ENCODE measurements around the gene PI16. TPM values are rescaled to one million over a fixed set of nuclear protein-coding genes. Genes with fewer than 3 reads are reported as not detected.

The PI16 gene
- total RNA-seq, 1 experiment from 2014 or later, result 0.17 TPM

- TF ChIP-seq ERG (CRISPR knock-in tag; IDR thresholded peaks at IDR 0.05), result no peak
Observed at GRCh38 chr6:36926708-36927513, 27.6 kb upstream of the PI16 start (continued).

- H3K4me1 Mint-ChIP-seq, result peaks cover 4% of the 10 kb centered on the region
- H3K27ac Mint-ChIP-seq, result no peak overlapping the region; the same call in 1 of the 2 replicates
Observed at GRCh38 chr6:36927691-36928546, 26.6 kb upstream of the PI16 start.

GRCh38 chr6:36928547-36928918 lies 26.0 kb upstream of the PI16 start:
- CTCF ChIA-PET, result interaction anchor here (1.0 to 2.0 kb wide), 4 partner anchors 10 to 90 kb away, joined by 4 to 6 read pairs (median 4); no protein-coding TSS in a partner anchor
- ATAC-seq (no peak), DNase-seq (ENCODE audit: low spot score) (no peak)
- H3K27me3 Mint-ChIP-seq (ENCODE audit: low read depth), result no peaks in the 10 kb centered on the region
- peaks cover 4% of the 10 kb centered on the region for H3K4me1 Mint-ChIP-seq
- POLR2A ChIA-PET, result interaction anchor here (1.0 kb wide), 1 partner anchor 90 kb away, joined by 3 read pairs; no protein-coding TSS in a partner anchor
- H3K9me3 Mint-ChIP-seq, result peaks cover 4% of the 10 kb centered on the region
- no peak overlapping the region for H3K27ac Mint-ChIP-seq
- H3K36me3 Mint-ChIP-seq, result no peaks in the 10 kb centered on the region
- H3K4me3 Mint-ChIP-seq, result no peak overlapping the region
- TF ChIP-seq ATF1 (CRISPR knock-in tag; IDR thresholded peaks at IDR 0.05) (no peak), ZNF263 (CRISPR knock-in tag; IDR thresholded peaks at IDR 0.05; ENCODE audit: low read depth) (no peak), ZNF219 (CRISPR knock-in tag; IDR thresholded peaks at IDR 0.05; ENCODE audit: borderline replicate concordance) (no peak), IRF2 (CRISPR knock-in tag; IDR thresholded peaks at IDR 0.05; ENCODE audit: borderline replicate concordance, low read depth) (no peak), AFF4 (CRISPR knock-in tag; IDR thresholded peaks at IDR 0.05; ENCODE audit: borderline replicate concordance) (no peak), FOXP4 (CRISPR knock-in tag; IDR thresholded peaks at IDR 0.05) (no peak)

More at GRCh38 chr6:36927691-36928546, 26.6 kb upstream of the PI16 start:
- no peak for DNase-seq (ENCODE audit: low spot score)
- Mint-ChIP-seq H3K36me3 (no peaks in the 10 kb centered on the region), H3K4me3 (no peak overlapping the region), H3K9me3 (peaks cover 3% of the 10 kb centered on the region), H3K27me3 (ENCODE audit: low read depth) (no peaks in the 10 kb centered on the region)
- CTCF ChIA-PET, result interaction anchor here (1.0 to 2.0 kb wide), 5 partner anchors 9 to 162 kb away, joined by 4 to 6 read pairs (median 4); no protein-coding TSS in a partner anchor
- POLR2A ChIA-PET, result no interaction called here
- TF ChIP-seq ZNF121 (CRISPR knock-in tag; IDR thresholded peaks at IDR 0.05), result no peak
- TF ChIP-seq OVOL2 (CRISPR knock-in tag; IDR thresholded peaks at IDR 0.05; ENCODE audit: borderline replicate concordance), result no peak
- no peak for TF ChIP-seq ATF2 (CRISPR knock-in tag; IDR thresholded peaks at IDR 0.05; ENCODE audit: borderline replicate concordance, low read depth)
- TF ChIP-seq ATF3 (CRISPR knock-in tag; conservative IDR thresholded peaks at IDR 0.05), result no peak
- TF ChIP-seq ZMAT4 (CRISPR knock-in tag; IDR thresholded peaks at IDR 0.05), result no peak
- TF ChIP-seq MXD4 (CRISPR knock-in tag; IDR thresholded peaks at IDR 0.05; ENCODE audit: borderline replicate concordance), result no peak
- TF ChIP-seq HMGXB4 (CRISPR knock-in tag; IDR thresholded peaks at IDR 0.05), result no peak
- no peak for TF ChIP-seq SMAD3 (CRISPR knock-in tag; IDR thresholded peaks at IDR 0.05; ENCODE audit: borderline replicate concordance)
- no peak for ATAC-seq
